Activated naive CD8-positive, alpha-beta T cell treated with anti-CD3 and anti-CD28 coated beads, Interleukin-2, amount 50 U/mL, for 24 hours (primary cell): Measurements from ENCODE around the gene ETFB.

Experiments used
- ATAC-seq: fragments of 150-1000 bp; cut with Tn5 transposase; one replicate; pipeline ENCODE4 v1.10.0; 2021
- DNase-seq: peaks from one replicate; pipeline ENCODE4 v3.0.0; 2021
- H3K27ac Mint-ChIP-seq: one replicate; pipeline ENCODE4 v1.8.0; 2021; ENCODE audit warnings: mild to moderate bottlenecking, mixed read lengths
- H3K27me3 Mint-ChIP-seq: one replicate; pipeline ENCODE4 v1.8.0; 2021; ENCODE audit warnings: mixed read lengths
- H3K36me3 Mint-ChIP-seq: one replicate; pipeline ENCODE4 v1.8.0; 2021; ENCODE audit warnings: low read depth, mixed read lengths
- H3K4me1 Mint-ChIP-seq: one replicate; pipeline ENCODE4 v1.8.0; 2021; ENCODE audit warnings: mixed read lengths
- H3K4me3 Mint-ChIP-seq: one replicate; pipeline ENCODE4 v1.8.0; 2021; ENCODE audit warnings: mild to moderate bottlenecking, moderate library complexity, mixed read lengths
- H3K9me3 Mint-ChIP-seq: one replicate; pipeline ENCODE4 v1.8.0; 2021; ENCODE audit warnings: mixed read lengths

ETFB gene

DNA sequence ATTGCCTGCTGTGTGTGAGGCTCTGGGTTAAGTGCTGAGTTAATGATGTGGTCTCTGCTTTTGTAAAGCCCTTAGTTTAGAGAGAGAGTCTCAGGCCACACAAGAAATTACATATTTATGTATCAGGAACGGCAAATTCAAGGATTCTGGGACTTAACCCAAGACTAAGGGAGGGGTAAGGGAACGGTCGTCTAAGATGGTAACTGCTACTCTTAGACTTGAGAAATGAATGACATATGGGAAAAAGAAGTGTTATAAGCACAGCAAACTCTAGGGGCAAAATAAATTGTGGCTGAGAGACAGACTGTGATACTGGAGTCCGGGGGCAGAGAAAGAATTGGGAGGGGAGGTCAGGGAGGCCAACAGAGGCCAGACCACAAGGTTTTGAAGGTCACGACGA is 34.5 kb downstream of the ETFB start:
- H3K4me3 Mint-ChIP-seq: no peak overlapping the region
- H3K36me3 Mint-ChIP-seq: peaks cover 11% of the 10 kb centered on the region
- peaks cover 18% of the 10 kb centered on the region for H3K27me3 Mint-ChIP-seq
- DNase-seq: no peak
- no peak overlapping the region for H3K27ac Mint-ChIP-seq
- H3K9me3 Mint-ChIP-seq: peaks cover 4% of the 10 kb centered on the region
- peaks cover 5% of the 10 kb centered on the region for H3K4me1 Mint-ChIP-seq
- ATAC-seq: no peak

GRCh38 chr19:51331193-51331592 is 35.0 kb downstream of the ETFB start:
- Mint-ChIP-seq H3K9me3 (peaks cover 4% of the 10 kb centered on the region), H3K27me3 (peaks cover 20% of the 10 kb centered on the region), H3K4me1 (peaks cover 7% of the 10 kb centered on the region), H3K4me3 (no peak overlapping the region), H3K27ac (no peak overlapping the region), H3K36me3 (peaks cover 11% of the 10 kb centered on the region)
- ATAC-seq (no peak), DNase-seq (no peak)

DNA sequence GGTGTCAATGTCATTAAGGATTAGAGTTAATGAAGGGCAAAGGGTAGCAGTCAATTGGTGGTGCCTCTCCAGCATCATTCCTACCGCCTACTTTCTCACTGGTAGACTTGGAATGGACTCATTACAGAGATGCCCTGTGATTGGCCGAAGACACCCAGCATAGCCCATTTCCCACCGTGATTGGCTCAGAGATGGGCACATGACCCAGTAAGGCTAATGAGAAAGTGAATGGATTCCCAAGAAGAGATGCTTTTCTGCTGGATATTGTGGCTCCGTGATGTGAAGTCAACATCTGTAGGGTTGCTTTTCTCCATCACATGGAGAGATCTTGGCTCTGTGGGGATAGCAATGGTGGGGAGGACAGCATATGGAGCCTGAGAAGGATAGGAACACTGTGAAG is 35.8 kb downstream of the ETFB start:
- Mint-ChIP-seq H3K27me3 (peaks cover 29% of the 10 kb centered on the region), H3K27ac (no peak overlapping the region), H3K36me3 (peaks cover 11% of the 10 kb centered on the region), H3K9me3 (peaks cover 4% of the 10 kb centered on the region), H3K4me1 (peaks cover 14% of the 10 kb centered on the region), H3K4me3 (no peak overlapping the region)
- no peak for ATAC-seq
- DNase-seq: no peak

- Mint-ChIP-seq H3K27me3 (peaks cover 33% of the 10 kb centered on the region), H3K4me1 (peaks cover 14% of the 10 kb centered on the region), H3K36me3 (peaks cover 11% of the 10 kb centered on the region), H3K27ac (no peak overlapping the region), H3K9me3 (peaks cover 4% of the 10 kb centered on the region), H3K4me3 (no peak overlapping the region)
- no peak for ATAC-seq
- no peak for DNase-seq
Observed at GRCh38 chr19:51329411-51329810, 36.8 kb downstream of the ETFB start.

DNA sequence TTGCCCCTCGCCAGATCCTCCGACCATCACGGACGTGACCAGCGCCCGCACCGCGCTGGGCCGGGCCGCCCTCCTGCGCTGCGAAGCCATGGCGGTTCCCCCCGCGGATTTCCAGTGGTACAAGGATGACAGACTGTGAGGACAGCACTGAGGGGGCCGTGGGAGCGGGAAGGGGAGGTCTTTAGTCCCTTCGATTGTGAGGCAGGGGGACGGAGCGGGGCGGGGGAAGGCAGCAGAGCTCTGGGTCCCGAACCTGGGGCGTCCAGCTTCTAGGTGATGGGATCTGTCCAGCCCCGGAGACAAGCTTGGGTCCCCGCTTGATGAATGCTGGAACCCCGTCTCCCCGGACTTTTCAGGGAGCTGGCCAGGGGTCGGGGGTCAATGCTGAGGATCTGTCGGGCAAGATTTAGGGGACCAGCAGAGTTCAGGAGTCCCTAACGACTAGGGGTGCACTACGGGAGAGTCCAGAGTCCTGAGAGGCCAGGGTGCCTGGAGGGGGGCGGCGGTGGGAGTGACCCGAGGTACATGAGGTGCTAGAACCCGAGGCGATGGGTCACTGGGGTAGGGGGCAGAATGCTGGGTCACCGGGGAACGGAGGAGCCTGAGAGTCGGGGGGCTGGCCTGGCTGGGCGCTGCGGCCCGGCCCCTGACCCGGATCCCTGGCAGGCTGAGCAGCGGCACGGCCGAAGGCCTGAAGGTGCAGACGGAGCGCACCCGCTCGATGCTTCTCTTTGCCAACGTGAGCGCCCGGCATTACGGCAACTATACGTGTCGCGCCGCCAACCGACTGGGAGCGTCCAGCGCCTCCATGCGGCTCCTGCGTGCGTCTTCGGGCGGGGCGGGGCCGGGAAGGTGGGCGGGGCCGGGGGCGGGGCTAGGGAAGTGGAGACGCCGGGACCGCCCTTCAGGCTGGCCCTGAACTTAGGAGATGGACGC is 38.9 kb downstream of the ETFB start:
- H3K4me3 Mint-ChIP-seq: peak overlapping the region; percentile 53
- peaks cover 4% of the 10 kb centered on the region for H3K9me3 Mint-ChIP-seq
- peak; percentile 69 for DNase-seq
- peaks cover 52% of the 10 kb centered on the region for H3K27me3 Mint-ChIP-seq
- H3K27ac Mint-ChIP-seq: no peak overlapping the region
- peaks cover 11% of the 10 kb centered on the region for H3K36me3 Mint-ChIP-seq
- peak; percentile 35 for ATAC-seq
- H3K4me1 Mint-ChIP-seq: peaks cover 14% of the 10 kb centered on the region

DNA sequence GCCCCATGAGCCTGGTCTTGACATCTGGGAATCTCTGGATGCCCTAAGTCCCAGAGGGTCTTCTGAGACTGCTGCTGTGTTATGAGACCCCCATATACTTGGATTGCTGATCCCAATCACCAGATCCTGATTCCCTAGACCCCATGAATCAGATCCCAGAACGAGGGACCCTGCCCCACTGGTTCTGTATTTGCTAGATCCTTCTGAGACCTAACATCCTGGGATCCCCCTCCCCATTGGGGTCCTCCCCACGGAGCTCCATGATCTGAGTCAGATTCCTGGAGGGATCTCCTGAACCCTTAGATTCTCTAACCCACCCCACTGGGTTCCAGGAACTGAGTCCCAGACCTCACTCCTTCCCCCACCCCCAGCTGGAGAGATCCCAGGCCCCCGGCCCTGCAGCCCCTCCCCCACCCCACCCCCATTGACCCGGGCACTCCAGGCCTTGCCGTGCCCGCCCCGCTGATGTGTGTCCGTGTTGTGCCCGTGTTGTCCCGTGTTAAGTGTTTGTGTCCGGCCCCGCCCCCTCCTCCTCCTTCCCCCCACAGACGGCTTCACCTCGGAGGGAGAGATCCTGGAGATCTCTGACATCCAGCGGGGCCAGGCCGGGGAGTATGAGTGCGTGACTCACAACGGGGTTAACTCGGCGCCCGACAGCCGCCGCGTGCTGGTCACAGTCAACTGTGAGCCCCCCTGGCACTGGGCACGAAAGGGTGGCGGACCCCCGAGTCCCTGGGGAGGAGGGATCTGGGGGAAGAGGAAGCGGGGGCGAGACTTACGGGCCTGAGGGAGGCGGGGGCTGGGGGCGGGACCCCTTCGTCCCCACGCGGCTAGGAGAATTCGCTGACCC is 39.7 kb downstream of the ETFB start:
- Mint-ChIP-seq H3K27ac (no peak overlapping the region), H3K36me3 (peaks cover 5% of the 10 kb centered on the region), H3K27me3 (peaks cover 52% of the 10 kb centered on the region), H3K4me3 (peak overlapping the region; percentile 8), H3K9me3 (peaks cover 4% of the 10 kb centered on the region), H3K4me1 (peaks cover 14% of the 10 kb centered on the region)
- ATAC-seq: no peak
- DNase-seq: no peak

DNA sequence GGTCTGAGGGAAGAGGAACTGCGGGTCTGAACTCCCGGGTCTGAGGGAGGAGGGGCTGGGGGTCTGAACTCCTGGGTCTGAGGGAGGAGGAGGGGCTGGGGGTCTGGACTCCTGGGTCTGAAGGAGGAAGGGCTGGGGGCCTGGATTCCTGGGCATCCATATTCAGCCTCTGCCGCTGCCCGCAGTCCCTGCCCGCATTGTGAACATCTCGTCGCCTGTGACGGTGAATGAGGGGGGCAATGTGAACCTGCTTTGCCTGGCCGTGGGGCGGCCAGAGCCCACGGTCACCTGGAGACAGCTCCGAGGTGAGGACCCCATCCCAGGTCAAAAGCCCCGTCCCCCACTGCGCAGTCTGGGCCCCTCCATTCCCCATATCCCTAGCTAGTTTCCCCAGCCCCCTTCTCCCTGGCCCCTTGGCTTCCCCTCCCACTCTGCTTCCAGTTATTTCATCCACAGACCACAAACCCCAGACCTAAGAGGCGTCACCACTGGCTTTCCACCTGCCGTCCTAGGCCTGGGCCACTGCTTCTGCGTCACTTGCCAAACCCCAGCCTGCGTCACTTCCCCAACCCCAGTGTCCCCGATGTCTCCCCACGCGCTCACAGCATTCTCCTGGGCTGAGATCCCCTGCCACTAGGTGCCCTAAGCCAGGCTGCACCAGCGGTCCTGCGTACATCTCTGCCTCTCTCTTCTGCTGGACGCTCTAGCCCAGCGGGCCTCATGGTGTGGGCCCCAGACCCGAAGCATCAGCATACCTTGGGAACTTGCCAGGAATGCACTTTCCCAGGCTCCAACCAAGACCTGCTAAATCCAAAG is 40.8 kb downstream of the ETFB start:
- DNase-seq: peak; percentile 34
- peak; percentile 47 for ATAC-seq
- Mint-ChIP-seq H3K27me3 (peaks cover 49% of the 10 kb centered on the region), H3K9me3 (no peaks in the 10 kb centered on the region), H3K4me3 (no peak overlapping the region), H3K36me3 (no peaks in the 10 kb centered on the region), H3K4me1 (peaks cover 14% of the 10 kb centered on the region), H3K27ac (no peak overlapping the region)

- ATAC-seq (no peak), DNase-seq (no peak)
- H3K36me3 Mint-ChIP-seq: no peaks in the 10 kb centered on the region
- H3K27ac Mint-ChIP-seq: no peak overlapping the region
- peaks cover 14% of the 10 kb centered on the region for H3K4me1 Mint-ChIP-seq
- no peak overlapping the region for H3K4me3 Mint-ChIP-seq
- peaks cover 43% of the 10 kb centered on the region for H3K27me3 Mint-ChIP-seq
- H3K9me3 Mint-ChIP-seq: no peaks in the 10 kb centered on the region
Observed at GRCh38 chr19:51324167-51324481, 42.1 kb downstream of the ETFB start.

GRCh38 chr19:51323481-51324166 is 42.6 kb downstream of the ETFB start:
- H3K36me3 Mint-ChIP-seq: no peaks in the 10 kb centered on the region
- no peak for ATAC-seq
- no peaks in the 10 kb centered on the region for H3K9me3 Mint-ChIP-seq
- peaks cover 43% of the 10 kb centered on the region for H3K27me3 Mint-ChIP-seq
- no peak overlapping the region for H3K4me3 Mint-ChIP-seq
- no peak for DNase-seq
- H3K4me1 Mint-ChIP-seq: peaks cover 14% of the 10 kb centered on the region
- H3K27ac Mint-ChIP-seq: no peak overlapping the region

DNA sequence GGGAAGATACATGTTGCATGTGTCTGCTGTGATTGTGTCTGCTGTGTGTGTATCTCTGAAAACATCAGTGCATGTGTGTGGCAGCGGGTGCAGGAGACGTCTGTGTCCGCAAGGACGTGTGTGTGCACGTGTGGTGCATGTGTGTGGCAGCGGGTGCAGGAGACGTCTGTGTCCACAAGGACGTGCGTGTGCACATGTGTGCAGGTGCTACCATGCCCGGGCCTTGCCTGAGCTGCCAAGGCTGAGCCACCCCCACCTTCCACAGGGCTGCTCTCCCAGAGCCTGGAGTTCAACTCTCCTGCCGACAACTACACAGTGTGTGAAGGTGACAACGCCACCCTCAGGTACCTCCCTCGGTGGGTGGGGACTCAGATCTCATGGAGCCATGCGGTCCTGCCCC is 44.4 kb downstream of the ETFB start:
- Mint-ChIP-seq H3K27ac (no peak overlapping the region), H3K9me3 (no peaks in the 10 kb centered on the region), H3K27me3 (peaks cover 37% of the 10 kb centered on the region), H3K4me1 (peaks cover 9% of the 10 kb centered on the region), H3K4me3 (no peak overlapping the region), H3K36me3 (no peaks in the 10 kb centered on the region)
- ATAC-seq: no peak
- no peak for DNase-seq

DNA sequence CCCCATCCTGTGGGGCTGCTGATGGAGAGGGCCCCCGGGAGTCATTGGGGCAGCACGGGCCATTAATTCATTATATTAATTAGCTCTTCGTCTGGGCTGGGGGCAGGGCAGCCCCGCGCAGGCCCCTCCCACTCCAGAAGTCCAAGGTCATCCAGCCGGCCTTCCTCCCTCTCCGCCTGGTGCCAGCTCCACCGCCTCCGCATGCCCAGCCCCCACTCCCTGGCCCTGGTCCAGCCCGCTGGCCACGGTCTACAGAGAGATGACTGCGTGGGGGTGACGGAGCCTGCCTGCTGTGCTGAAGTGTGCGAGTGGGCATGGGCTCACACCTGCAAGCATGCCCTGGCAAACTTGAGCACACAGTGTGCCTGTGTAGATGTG is 45.9 kb downstream of the ETFB start:
- ATAC-seq (no peak), DNase-seq (no peak)
- peaks cover 3% of the 10 kb centered on the region for H3K9me3 Mint-ChIP-seq
- H3K27ac Mint-ChIP-seq: no peak overlapping the region
- peaks cover 26% of the 10 kb centered on the region for H3K27me3 Mint-ChIP-seq
- H3K36me3 Mint-ChIP-seq: peaks cover 2% of the 10 kb centered on the region
- no peaks in the 10 kb centered on the region for H3K4me1 Mint-ChIP-seq
- no peak overlapping the region for H3K4me3 Mint-ChIP-seq

DNA sequence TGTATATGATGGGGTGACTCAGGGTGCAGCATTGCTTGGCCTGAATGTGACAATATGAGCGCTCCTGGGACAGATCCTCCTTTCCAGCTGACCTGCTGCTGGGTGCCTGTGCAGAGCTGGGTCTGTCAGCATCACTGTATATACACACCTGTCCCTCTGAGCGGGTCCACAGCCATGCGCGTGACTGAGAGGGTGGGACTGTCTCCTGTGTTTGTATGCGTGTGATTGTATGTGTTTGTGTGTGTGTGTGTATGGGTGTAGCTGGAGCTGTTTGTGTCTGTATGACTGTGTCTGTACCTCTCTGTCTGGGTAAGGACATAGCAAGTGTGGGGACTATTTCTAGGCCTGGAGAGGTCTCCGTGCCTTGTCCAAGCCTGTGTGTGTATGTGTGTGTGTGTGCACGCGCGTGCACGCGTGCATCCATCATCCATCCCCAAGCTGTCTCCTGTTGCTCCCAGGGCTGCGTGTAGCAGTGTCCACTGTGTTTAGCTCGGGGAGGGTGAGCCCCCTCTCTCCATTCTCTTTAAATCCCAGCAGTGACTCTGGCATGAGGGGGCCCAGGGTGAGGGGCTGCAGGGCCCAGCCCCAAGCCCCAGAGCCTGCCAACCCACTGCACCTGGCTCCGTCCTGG is 46.4 kb downstream of the ETFB start:
- Mint-ChIP-seq H3K27ac (no peak overlapping the region), H3K27me3 (peaks cover 28% of the 10 kb centered on the region), H3K9me3 (peaks cover 5% of the 10 kb centered on the region), H3K36me3 (peaks cover 2% of the 10 kb centered on the region), H3K4me1 (no peaks in the 10 kb centered on the region), H3K4me3 (no peak overlapping the region)
- ATAC-seq (no peak), DNase-seq (no peak)

DNA sequence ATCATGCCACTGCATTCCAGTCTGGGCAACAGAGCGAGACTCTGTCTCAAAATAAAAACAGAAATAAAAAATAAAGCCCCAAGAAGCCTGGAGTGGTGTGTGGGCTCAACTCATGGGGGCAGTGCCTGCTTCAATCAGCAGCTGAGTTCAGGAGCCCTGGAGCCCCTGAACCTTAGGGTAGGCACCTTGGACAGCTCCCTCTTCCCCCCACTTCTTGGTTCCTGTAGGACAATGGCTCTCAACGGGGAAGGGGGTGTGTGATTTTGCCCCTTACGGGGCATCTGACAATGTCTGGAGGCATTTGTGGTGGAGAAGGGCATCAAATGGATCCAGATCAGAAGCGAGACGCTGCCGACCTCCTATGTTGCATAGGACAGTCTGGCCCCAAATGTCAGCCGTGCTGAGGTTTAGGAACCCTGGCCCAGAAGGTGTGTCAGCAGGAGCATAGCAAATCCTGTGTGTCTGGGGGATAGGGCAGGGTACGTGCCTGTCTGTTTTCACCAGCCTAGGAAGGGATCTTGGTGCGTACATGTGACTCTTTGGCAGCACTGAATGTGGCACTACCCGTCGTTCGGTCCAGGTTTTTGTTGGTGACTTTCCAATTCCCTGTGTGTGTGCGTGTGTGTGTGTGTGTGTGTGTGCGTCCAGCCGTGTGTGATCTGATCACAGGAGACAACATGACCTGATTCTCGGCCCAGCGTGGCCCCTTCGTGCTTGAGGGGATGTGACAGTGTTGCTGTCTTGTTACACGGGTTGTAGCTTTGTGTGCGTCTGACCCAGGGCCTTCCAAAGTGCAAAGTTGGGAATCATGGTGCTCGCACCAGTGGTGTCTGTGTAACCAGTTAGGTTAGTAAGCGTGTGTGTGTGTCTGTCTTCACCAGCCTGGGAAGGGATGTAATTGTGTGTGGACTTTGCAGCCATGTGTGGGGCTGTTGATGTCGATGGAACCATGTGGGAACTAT is 47.2 kb downstream of the ETFB start:
- Mint-ChIP-seq H3K4me1 (no peaks in the 10 kb centered on the region), H3K27ac (no peak overlapping the region), H3K27me3 (peaks cover 29% of the 10 kb centered on the region), H3K9me3 (peaks cover 8% of the 10 kb centered on the region), H3K4me3 (no peak overlapping the region), H3K36me3 (peaks cover 2% of the 10 kb centered on the region)
- DNase-seq (no peak), ATAC-seq (no peak)
